CD4-positive, alpha-beta T cell treated with Interleukin-15 for 1 hour (primary cell): Measurements from ENCODE around the gene SECISBP2L.
A peak's percentile ranks its signal among the peaks of the same experiment; 100 is the strongest.
"Not testable (repeated sequence)": the region's sequence is repeated elsewhere in the genome, so short reads cannot be mapped to it uniquely, and the experiment has no call there.

Source experiments
- DNase-seq: peaks from one replicate; pipeline ENCODE4 v3.0.0-alpha.2; 2020

SECISBP2L gene

GRCh38 chr15:49046220-49047102 is at the start of gene SECISBP2L:
Gene SECISBP2L, minus strand, starts transcription at chr15:49046446. Its CDS starts 147 bp downstream, at chr15:49046299.
- peak; percentile 91 for DNase-seq

GRCh38 chr15:49094923-49095322 is 48.7 kb upstream of the SECISBP2L start:
- no peak for DNase-seq

- DNase-seq = no peak
Measured at GRCh38 chr15:49093252-49094105, 47.2 kb upstream of the SECISBP2L start.

GRCh38 chr15:49088996-49089395 is 42.8 kb upstream of the SECISBP2L start:
- DNase-seq = no peak

- DNase-seq = no peak
Measured at GRCh38 chr15:49085696-49086459, 39.6 kb upstream of the SECISBP2L start.

- DNase-seq = no peak
Measured at GRCh38 chr15:49084285-49084570, 38.0 kb upstream of the SECISBP2L start.

- no peak for DNase-seq
Measured at GRCh38 chr15:49083401-49084284, 37.4 kb upstream of the SECISBP2L start.

GRCh38 chr15:49082960-49083359 is 36.7 kb upstream of the SECISBP2L start:
- no peak for DNase-seq

GRCh38 chr15:49079340-49080039 is 33.2 kb upstream of the SECISBP2L start:
- DNase-seq = no peak

- no peak for DNase-seq
Measured at GRCh38 chr15:49075881-49076280, 29.6 kb upstream of the SECISBP2L start.

GRCh38 chr15:49074589-49075287 is 28.5 kb upstream of the SECISBP2L start:
- DNase-seq = not testable (repeated sequence)

GRCh38 chr15:49066372-49066771 is 20.1 kb upstream of the SECISBP2L start:
- no peak for DNase-seq

GRCh38 chr15:49064884-49065283 is 18.6 kb upstream of the SECISBP2L start:
- no peak for DNase-seq

- DNase-seq = no peak
Measured at GRCh38 chr15:49064281-49064653, 18.0 kb upstream of the SECISBP2L start.

- no peak for DNase-seq
Measured at GRCh38 chr15:49063402-49064280, 17.4 kb upstream of the SECISBP2L start.

GRCh38 chr15:49062900-49063299 is 16.7 kb upstream of the SECISBP2L start:
- no peak for DNase-seq

GRCh38 chr15:49060710-49061495 is 14.7 kb upstream of the SECISBP2L start:
- no peak for DNase-seq

- DNase-seq = no peak
Measured at GRCh38 chr15:49059491-49059890, 13.2 kb upstream of the SECISBP2L start.

- DNase-seq = no peak
Measured at GRCh38 chr15:49058559-49058958, 12.3 kb upstream of the SECISBP2L start.
